Measurements from ENCODE around the gene SEMA4D.

SEMA4D gene

GRCh38 chr9:89465726-89466308 is 32.1 kb downstream of the SEMA4D start:
- no peak for TF ChIP-seq CTCF (IDR thresholded peaks at IDR 0.05; ENCODE audit: control extremely low read depth, extremely low read depth, low read depth, missing control alignments)
- ChIA-PET CTCF (interaction anchor here (0.6 to 2.2 kb wide), 3 partner anchors 21 to 84 kb away, joined by 3 to 6 read pairs (median 3); no protein-coding TSS in a partner anchor), POLR2A (no interaction called here)
- no peak for DNase-seq (ENCODE audit: extremely low spot score)

- ChIA-PET CTCF (interaction anchor here (0.9 to 2.2 kb wide), 5 partner anchors 22 to 97 kb away, joined by 3 to 6 read pairs (median 3); no protein-coding TSS in a partner anchor), POLR2A (no interaction called here)
- no peak for DNase-seq (ENCODE audit: extremely low spot score)
- TF ChIP-seq CTCF (IDR thresholded peaks at IDR 0.05; ENCODE audit: control extremely low read depth, extremely low read depth, low read depth, missing control alignments) = no peak
Observed at GRCh38 chr9:89465001-89465451, 32.9 kb downstream of the SEMA4D start.

DNA sequence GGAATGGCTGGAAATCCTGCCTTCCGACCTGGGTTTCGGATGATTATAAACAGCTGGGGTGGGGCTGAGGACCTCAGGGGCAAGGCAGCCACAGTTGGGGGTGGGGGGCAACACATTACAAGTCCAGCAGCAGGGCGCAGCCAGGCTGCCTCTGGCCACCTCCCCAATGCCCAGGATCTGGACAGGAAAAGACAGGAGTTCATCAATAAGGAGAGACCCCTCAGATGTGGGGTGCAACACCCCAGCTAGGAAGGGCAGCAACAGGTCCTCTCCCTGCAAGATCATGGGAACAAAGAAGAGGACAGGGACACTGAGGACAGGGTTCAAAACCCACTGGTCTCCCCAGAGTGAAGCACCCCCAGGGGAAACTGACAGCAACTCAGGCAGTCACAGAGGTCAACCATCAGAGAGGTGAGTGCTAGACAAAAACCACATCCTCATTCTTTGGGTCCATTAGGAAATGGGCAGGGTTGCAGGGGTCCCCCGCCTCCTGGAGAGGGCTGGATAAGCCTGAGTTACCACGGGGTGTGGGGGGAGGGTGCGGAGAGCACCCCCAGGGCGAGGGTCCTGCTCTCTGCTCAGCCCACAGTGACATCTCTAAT is 33.5 kb downstream of the SEMA4D start:
- no peak for DNase-seq (ENCODE audit: extremely low spot score)
- no peak for TF ChIP-seq CTCF (IDR thresholded peaks at IDR 0.05; ENCODE audit: control extremely low read depth, extremely low read depth, low read depth, missing control alignments)
- ChIA-PET CTCF (interaction anchor here (0.9 to 2.2 kb wide), 4 partner anchors 22 to 96 kb away, joined by 3 to 6 read pairs (median 4); no protein-coding TSS in a partner anchor), POLR2A (no interaction called here)

GRCh38 chr9:89462817-89463683 is 34.9 kb downstream of the SEMA4D start:
- ChIA-PET POLR2A (interaction anchor here (0.7 kb wide), 2 partner anchors 9 to 13 kb away, joined by 4 read pairs; no protein-coding TSS in a partner anchor), CTCF (interaction anchor here (0.9 to 1.4 kb wide), 5 partner anchors 14 to 86 kb away, joined by 3 to 5 read pairs (median 3); no protein-coding TSS in a partner anchor)
- TF ChIP-seq CTCF (IDR thresholded peaks at IDR 0.05; ENCODE audit: control extremely low read depth, extremely low read depth, low read depth, missing control alignments) = no peak

DNA sequence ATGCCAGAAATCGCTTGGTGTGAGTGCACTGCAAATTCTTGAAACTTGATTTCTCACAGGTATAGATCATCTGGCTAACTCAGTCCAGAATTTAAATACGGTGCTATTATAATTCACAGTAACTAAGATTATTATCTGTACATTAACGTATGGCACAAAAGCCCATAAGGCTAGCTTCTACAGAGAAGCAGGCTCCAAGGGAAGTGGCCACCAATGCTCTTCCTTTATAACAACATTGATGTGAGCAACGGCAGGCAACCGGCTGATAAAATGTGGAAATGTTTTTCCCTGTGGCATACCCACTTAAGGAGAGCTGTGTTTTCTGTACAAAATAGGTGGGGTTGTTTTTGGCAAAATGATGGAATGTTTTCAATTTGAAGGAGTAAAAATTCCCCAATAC is 35.7 kb downstream of the SEMA4D start:
- CTCF ChIA-PET = interaction anchor here (0.9 to 1.3 kb wide), 5 partner anchors 9 to 87 kb away, joined by 3 to 5 read pairs (median 3); no protein-coding TSS in a partner anchor
- POLR2A ChIA-PET = no interaction called here
- DNase-seq (ENCODE audit: extremely low spot score) = no peak
- TF ChIP-seq CTCF (IDR thresholded peaks at IDR 0.05; ENCODE audit: control extremely low read depth, extremely low read depth, low read depth, missing control alignments) = no peak

More at GRCh38 chr9:89462817-89463683, 34.9 kb downstream of the SEMA4D start:
- DNase-seq (ENCODE audit: extremely low spot score) = no peak

DNA sequence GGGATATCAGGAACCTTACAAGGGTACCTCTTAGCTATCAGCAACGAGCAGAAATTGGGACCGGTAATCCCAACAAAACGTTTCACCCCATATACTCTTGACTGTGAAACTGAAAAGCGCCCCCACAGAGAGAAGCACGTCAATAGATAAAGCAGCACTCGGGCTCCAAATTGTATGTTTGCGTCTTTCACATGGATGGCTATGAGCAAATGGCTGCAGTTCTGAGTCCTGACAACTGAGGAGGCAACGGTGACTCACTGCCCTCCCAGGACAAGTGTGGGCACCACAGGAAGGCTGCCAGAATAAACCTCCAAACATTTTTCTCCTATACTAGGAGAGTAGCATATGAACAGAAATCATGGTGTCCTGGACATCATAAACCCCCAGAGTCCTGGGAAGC is 36.6 kb downstream of the SEMA4D start:
- ChIA-PET POLR2A (no interaction called here), CTCF (interaction anchor here (0.9 kb wide), 1 partner anchor 10 kb away, joined by 3 read pairs; no protein-coding TSS in a partner anchor)
- DNase-seq (ENCODE audit: extremely low spot score) = no peak
- TF ChIP-seq CTCF (IDR thresholded peaks at IDR 0.05; ENCODE audit: control extremely low read depth, extremely low read depth, low read depth, missing control alignments) = no peak
